ENCODE data around the gene RND3.

Gene RND3

GRCh38 chr2:150474326-150475074 lies 13.0 kb downstream of the RND3 start:
- Histone ChIP-seq H2AFZ (ENCODE audit: low read depth, low read length) (no peak overlapping the region), H3K4me2 (ENCODE audit: insufficient read depth, low read length) (no peak overlapping the region), H3K36me3 (ENCODE audit: insufficient read depth, low read length) (no peaks in the 10 kb centered on the region), H4K20me1 (ENCODE audit: insufficient read depth, low read length) (no peaks in the 10 kb centered on the region), H3K4me1 (ENCODE audit: insufficient read depth, low read length) (peaks cover 19% of the 10 kb centered on the region), H3K9ac (ENCODE audit: low read depth, low read length) (no peak overlapping the region), H3K79me2 (ENCODE audit: insufficient read depth, low read length) (no peaks in the 10 kb centered on the region), H3K9me3 (ENCODE audit: insufficient read depth, low read length, severe bottlenecking) (no peaks in the 10 kb centered on the region), H3K27ac (ENCODE audit: low read length) (no peak overlapping the region), H3K27me3 (ENCODE audit: insufficient read depth, low read length, poor library complexity) (no peaks in the 10 kb centered on the region), H3K4me3 (ENCODE audit: low read depth in 1 of 2, low read length in 2 of 2) (no peak overlapping the region)
- DNase-seq = no peak
- no peak for TF ChIP-seq EZH2 (IDR thresholded peaks at IDR 0.05; ENCODE audit: borderline replicate concordance, low read depth, low read length, severe bottlenecking)
- TF ChIP-seq, protein P1, sequence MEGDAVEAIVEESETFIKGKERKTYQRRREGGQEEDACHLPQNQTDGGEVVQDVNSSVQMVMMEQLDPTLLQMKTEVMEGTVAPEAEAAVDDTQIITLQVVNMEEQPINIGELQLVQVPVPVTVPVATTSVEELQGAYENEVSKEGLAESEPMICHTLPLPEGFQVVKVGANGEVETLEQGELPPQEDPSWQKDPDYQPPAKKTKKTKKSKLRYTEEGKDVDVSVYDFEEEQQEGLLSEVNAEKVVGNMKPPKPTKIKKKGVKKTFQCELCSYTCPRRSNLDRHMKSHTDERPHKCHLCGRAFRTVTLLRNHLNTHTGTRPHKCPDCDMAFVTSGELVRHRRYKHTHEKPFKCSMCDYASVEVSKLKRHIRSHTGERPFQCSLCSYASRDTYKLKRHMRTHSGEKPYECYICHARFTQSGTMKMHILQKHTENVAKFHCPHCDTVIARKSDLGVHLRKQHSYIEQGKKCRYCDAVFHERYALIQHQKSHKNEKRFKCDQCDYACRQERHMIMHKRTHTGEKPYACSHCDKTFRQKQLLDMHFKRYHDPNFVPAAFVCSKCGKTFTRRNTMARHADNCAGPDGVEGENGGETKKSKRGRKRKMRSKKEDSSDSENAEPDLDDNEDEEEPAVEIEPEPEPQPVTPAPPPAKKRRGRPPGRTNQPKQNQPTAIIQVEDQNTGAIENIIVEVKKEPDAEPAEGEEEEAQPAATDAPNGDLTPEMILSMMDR (IDR thresholded peaks at IDR 0.05; ENCODE audit: borderline replicate concordance, extremely low read depth, low read length, poor library complexity, severe bottlenecking) = no peak
- no peak for ATAC-seq (ENCODE audit: insufficient read depth, low read depth)

- no peak overlapping the region for H3K4me2 ChIP-seq (ENCODE audit: insufficient read depth, low read length)
- H3K79me2 ChIP-seq (ENCODE audit: insufficient read depth, low read length) = no peaks in the 10 kb centered on the region
- H3K36me3 ChIP-seq (ENCODE audit: insufficient read depth, low read length) = no peaks in the 10 kb centered on the region
- H3K9ac ChIP-seq (ENCODE audit: low read depth, low read length) = no peak overlapping the region
- DNase-seq (no peak), ATAC-seq (ENCODE audit: insufficient read depth, low read depth) (0 out of 3 replicates have a peak, but pooled peaks have one; percentile 50)
- H3K27me3 ChIP-seq (ENCODE audit: insufficient read depth, low read length, poor library complexity) = no peaks in the 10 kb centered on the region
- H2AFZ ChIP-seq (ENCODE audit: low read depth, low read length) = no peak overlapping the region
- H3K9me3 ChIP-seq (ENCODE audit: insufficient read depth, low read length, severe bottlenecking) = no peaks in the 10 kb centered on the region
- no peak overlapping the region for H3K4me3 ChIP-seq (ENCODE audit: low read depth in 1 of 2, low read length in 2 of 2)
- TF ChIP-seq, protein P1 (IDR thresholded peaks at IDR 0.05; ENCODE audit: borderline replicate concordance, extremely low read depth, low read length, poor library complexity, severe bottlenecking) = no peak
- no peak for TF ChIP-seq EZH2 (IDR thresholded peaks at IDR 0.05; ENCODE audit: borderline replicate concordance, low read depth, low read length, severe bottlenecking)
- H4K20me1 ChIP-seq (ENCODE audit: insufficient read depth, low read length) = no peaks in the 10 kb centered on the region
- H3K27ac ChIP-seq (ENCODE audit: low read length) = no peak overlapping the region
- peaks cover 19% of the 10 kb centered on the region for H3K4me1 ChIP-seq (ENCODE audit: insufficient read depth, low read length)
Observed at GRCh38 chr2:150473767-150474166, 13.7 kb downstream of the RND3 start.

DNA sequence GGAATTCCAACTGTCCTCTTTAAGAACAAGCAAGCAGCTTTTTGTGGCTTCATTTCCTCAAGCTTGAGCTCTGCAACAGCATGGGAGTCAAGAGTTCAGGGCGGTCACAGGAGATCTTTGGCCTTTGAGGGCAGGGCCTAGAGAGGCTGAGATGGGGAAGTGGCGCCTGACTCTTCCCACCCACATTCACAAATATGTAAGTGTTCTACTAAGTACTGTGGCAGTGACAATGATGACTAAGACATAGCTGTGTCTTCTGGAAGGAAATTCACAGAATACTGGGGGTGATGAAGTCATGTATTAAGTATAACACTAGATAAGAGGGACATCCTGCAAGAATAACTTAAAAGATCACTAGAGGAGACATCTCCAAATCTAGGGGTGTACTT lies 15.0 kb downstream of the RND3 start:
- no peaks in the 10 kb centered on the region for H3K79me2 ChIP-seq (ENCODE audit: insufficient read depth, low read length)
- no peak overlapping the region for H3K27ac ChIP-seq (ENCODE audit: low read length)
- H3K36me3 ChIP-seq (ENCODE audit: insufficient read depth, low read length) = no peaks in the 10 kb centered on the region

More for the DNA sequence above, 15.0 kb downstream of the RND3 start:
- Histone ChIP-seq H4K20me1 (ENCODE audit: insufficient read depth, low read length) (no peaks in the 10 kb centered on the region), H3K9ac (ENCODE audit: low read depth, low read length) (no peak overlapping the region), H3K4me3 (ENCODE audit: low read depth in 1 of 2, low read length in 2 of 2) (no peak overlapping the region), H3K4me1 (ENCODE audit: insufficient read depth, low read length) (peaks cover 19% of the 10 kb centered on the region), H3K9me3 (ENCODE audit: insufficient read depth, low read length, severe bottlenecking) (no peaks in the 10 kb centered on the region), H3K27me3 (ENCODE audit: insufficient read depth, low read length, poor library complexity) (no peaks in the 10 kb centered on the region), H3K4me2 (ENCODE audit: insufficient read depth, low read length) (no peak overlapping the region), H2AFZ (ENCODE audit: low read depth, low read length) (peak overlapping the region; percentile 36; the same call in 1 of the 2 replicates)
- TF ChIP-seq EZH2 (IDR thresholded peaks at IDR 0.05; ENCODE audit: borderline replicate concordance, low read depth, low read length, severe bottlenecking) = no peak
- TF ChIP-seq, protein P1 (IDR thresholded peaks at IDR 0.05; ENCODE audit: borderline replicate concordance, extremely low read depth, low read length, poor library complexity, severe bottlenecking) = no peak
- DNase-seq (peak; percentile 17), ATAC-seq (ENCODE audit: insufficient read depth, low read depth) (peak; percentile 68)

Measured in DND-41 (cell line).